ENCODE data around the gene TPCN1. TPM values are rescaled to one million over a fixed set of nuclear protein-coding genes. Genes with fewer than 3 reads are reported as not detected.

TPCN1 gene
- total RNA-seq, 2 experiments from 2014 or later = 47.3 to 49.2 TPM

DNA sequence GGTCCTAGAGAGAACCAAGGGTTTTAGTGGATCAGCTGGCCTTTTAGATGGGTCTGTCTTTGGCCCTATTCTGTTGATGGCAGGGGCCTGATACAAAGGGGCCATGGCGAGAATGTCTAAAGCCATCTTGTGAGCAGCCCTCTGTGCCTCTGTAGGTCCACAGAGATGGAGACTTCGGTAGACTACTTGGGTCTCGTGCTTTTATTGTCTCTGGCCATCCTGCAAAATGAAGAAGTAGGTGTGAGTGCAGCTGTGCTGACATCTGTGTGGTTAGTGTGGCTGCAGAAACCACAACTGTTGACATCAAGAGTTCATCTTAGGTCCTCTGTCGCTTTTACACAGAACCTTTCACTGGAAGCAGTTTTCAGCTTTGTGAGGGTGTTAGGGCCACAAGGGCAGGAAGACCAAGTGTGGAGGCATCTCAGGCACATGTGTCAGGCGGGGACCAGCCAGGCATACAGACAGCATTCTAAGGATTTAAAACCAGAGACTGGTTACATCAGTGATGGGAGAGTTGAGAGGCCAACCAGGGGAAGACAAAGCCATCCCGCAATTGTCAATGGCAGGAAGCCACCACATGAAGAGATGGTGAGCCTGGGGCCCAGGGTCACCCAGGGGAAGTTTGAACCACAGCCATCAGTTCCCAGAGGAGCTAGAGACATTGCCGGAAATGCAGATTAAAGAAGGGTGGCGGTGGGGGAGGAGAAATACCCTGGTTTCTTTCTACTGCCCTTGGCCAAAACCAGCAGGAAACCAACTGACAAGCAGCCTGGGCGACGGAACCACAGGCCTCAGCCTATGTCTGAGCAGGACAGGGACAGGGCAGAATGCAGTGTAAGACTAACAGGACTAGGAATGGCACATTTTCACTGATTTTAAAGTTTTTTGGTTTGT is 13.0 kb upstream of the TPCN1 start:
- peak overlapping the region; percentile 95 for H3K27ac Mint-ChIP-seq
- DNase-seq = peak; percentile 89
- H3K4me3 Mint-ChIP-seq = peak overlapping the region; percentile 34
- CTCF ChIA-PET = interaction anchor here (0.6 to 1.7 kb wide), 9 partner anchors 11 to 105 kb away, joined by 3 to 5 read pairs (median 4); partner anchors contain the start of genes DDX54, RITA1 and TPCN1
- intact Hi-C loops (cut with micrococcal nuclease) = loop anchor here (1.0 to 2.0 kb wide), 5 partner anchors 13 to 754 kb away; partner anchors contain the start of gene TPCN1
- peaks cover 2% of the 10 kb centered on the region for H3K36me3 Mint-ChIP-seq (ENCODE audit: low read depth)
- H3K27me3 Mint-ChIP-seq (ENCODE audit: low read depth) = no peaks in the 10 kb centered on the region
- no peaks in the 10 kb centered on the region for H3K9me3 Mint-ChIP-seq
- H3K4me1 Mint-ChIP-seq (ENCODE audit: low read depth) = peaks cover 41% of the 10 kb centered on the region

GRCh38 chr12:113211160-113211559 is 10.1 kb upstream of the TPCN1 start:
- intact Hi-C loops (cut with micrococcal nuclease) = no loop called here
- Mint-ChIP-seq H3K27ac (peak overlapping the region; percentile 12), H3K36me3 (ENCODE audit: low read depth) (peaks cover 2% of the 10 kb centered on the region), H3K4me1 (ENCODE audit: low read depth) (peaks cover 51% of the 10 kb centered on the region), H3K9me3 (no peaks in the 10 kb centered on the region), H3K27me3 (ENCODE audit: low read depth) (no peaks in the 10 kb centered on the region), H3K4me3 (no peak overlapping the region)
- DNase-seq = no peak
- CTCF ChIA-PET = interaction anchor here (0.7 to 1.4 kb wide), 2 partner anchors 14 to 41 kb away, joined by 3 read pairs; no protein-coding TSS in a partner anchor

- peak; percentile 40 for DNase-seq
- no peaks in the 10 kb centered on the region for H3K36me3 Mint-ChIP-seq (ENCODE audit: low read depth)
- peaks cover 38% of the 10 kb centered on the region for H3K4me1 Mint-ChIP-seq (ENCODE audit: low read depth)
- H3K27ac Mint-ChIP-seq = no peak overlapping the region
- no peak overlapping the region for H3K4me3 Mint-ChIP-seq
- no peaks in the 10 kb centered on the region for H3K27me3 Mint-ChIP-seq (ENCODE audit: low read depth)
- no peaks in the 10 kb centered on the region for H3K9me3 Mint-ChIP-seq
- intact Hi-C loops (cut with micrococcal nuclease) = no loop called here
- CTCF ChIA-PET = no interaction called here
Measured at GRCh38 chr12:113214895-113215400, 6.3 kb upstream of the TPCN1 start.

- no peak overlapping the region for H3K27ac Mint-ChIP-seq
- no peak overlapping the region for H3K4me3 Mint-ChIP-seq
- CTCF ChIA-PET = no interaction called here
- no peaks in the 10 kb centered on the region for H3K36me3 Mint-ChIP-seq (ENCODE audit: low read depth)
- no peak for DNase-seq
- no peaks in the 10 kb centered on the region for H3K27me3 Mint-ChIP-seq (ENCODE audit: low read depth)
- peaks cover 37% of the 10 kb centered on the region for H3K4me1 Mint-ChIP-seq (ENCODE audit: low read depth)
- intact Hi-C loops (cut with micrococcal nuclease) = no loop called here
- H3K9me3 Mint-ChIP-seq = no peaks in the 10 kb centered on the region
Measured at GRCh38 chr12:113216027-113216426, 5.2 kb upstream of the TPCN1 start.

DNA sequence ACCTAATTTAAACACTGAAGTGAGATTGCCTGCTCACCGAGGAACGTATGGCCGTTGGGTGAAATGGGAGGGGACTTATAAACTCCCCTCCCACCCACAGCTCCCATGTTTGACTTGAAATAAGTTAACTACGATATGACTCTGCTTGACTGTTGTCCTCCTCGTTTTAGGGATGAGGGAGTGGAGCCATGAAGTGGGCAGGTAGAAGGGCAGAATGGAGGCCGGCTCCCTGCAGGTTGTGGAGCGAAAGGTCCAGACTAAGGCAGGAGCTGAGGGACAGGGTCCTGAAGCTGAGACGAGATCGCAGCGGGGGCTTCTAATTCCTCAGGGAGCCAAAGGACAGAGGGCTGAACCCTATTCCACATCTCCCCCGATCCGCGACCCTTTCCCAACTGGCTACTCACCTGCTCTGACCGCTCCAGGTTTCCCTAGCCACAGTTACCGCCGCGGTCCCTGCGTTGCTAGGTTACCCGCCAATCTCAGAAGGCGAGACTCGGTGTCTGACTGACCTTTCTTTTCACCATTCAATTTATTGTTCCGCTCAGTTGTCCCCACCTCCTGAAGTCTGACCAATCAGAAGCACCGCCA is 577 bp upstream of the TPCN1 start:
- H3K27ac Mint-ChIP-seq = no peak overlapping the region

GRCh38 chr12:113221997-113222729 is 899 bp downstream of the TPCN1 start:
- H3K36me3 Mint-ChIP-seq (ENCODE audit: low read depth) = peaks cover 6% of the 10 kb centered on the region
- no peaks in the 10 kb centered on the region for H3K9me3 Mint-ChIP-seq
- DNase-seq = no peak
- peak overlapping the region; percentile 96 for H3K4me3 Mint-ChIP-seq
- peak overlapping the region; percentile 92 for H3K27ac Mint-ChIP-seq
- intact Hi-C loops (cut with micrococcal nuclease) = loop anchor here (1.0 to 5.0 kb wide), 8 partner anchors 8 to 740 kb away; partner anchors contain the start of genes DDX54, OAS2, PLBD2 and RITA1
- CTCF ChIA-PET = interaction anchor here (1.0 to 1.7 kb wide), 8 partner anchors 8 to 47 kb away, joined by 3 to 13 read pairs (median 4); partner anchors contain the start of genes DDX54 and RITA1
- no peaks in the 10 kb centered on the region for H3K27me3 Mint-ChIP-seq (ENCODE audit: low read depth)
- H3K4me1 Mint-ChIP-seq (ENCODE audit: low read depth) = peaks cover 37% of the 10 kb centered on the region

More for the DNA sequence above, 577 bp upstream of the TPCN1 start:
- no peaks in the 10 kb centered on the region for H3K27me3 Mint-ChIP-seq (ENCODE audit: low read depth)
- intact Hi-C loops (cut with micrococcal nuclease) = loop anchor here (1.0 to 5.0 kb wide), 8 partner anchors 10 to 742 kb away; partner anchors contain the start of genes DDX54, OAS2, PLBD2 and RITA1
- no peak for DNase-seq
- CTCF ChIA-PET = interaction anchor here (1.4 to 1.7 kb wide), 2 partner anchors 10 to 11 kb away, joined by 5 read pairs; no protein-coding TSS in a partner anchor
- H3K4me3 Mint-ChIP-seq = peak overlapping the region; percentile 96
- H3K9me3 Mint-ChIP-seq = no peaks in the 10 kb centered on the region
- H3K4me1 Mint-ChIP-seq (ENCODE audit: low read depth) = peaks cover 42% of the 10 kb centered on the region
- peaks cover 5% of the 10 kb centered on the region for H3K36me3 Mint-ChIP-seq (ENCODE audit: low read depth)

- DNase-seq = no peak
- Mint-ChIP-seq H3K4me1 (ENCODE audit: low read depth) (peaks cover 33% of the 10 kb centered on the region), H3K27ac (peak overlapping the region; percentile 92), H3K27me3 (ENCODE audit: low read depth) (no peaks in the 10 kb centered on the region), H3K4me3 (peak overlapping the region; percentile 96), H3K36me3 (ENCODE audit: low read depth) (peaks cover 10% of the 10 kb centered on the region), H3K9me3 (no peaks in the 10 kb centered on the region)
- CTCF ChIA-PET = interaction anchor here (0.8 to 1.7 kb wide), 11 partner anchors 7 to 48 kb away, joined by 3 to 13 read pairs (median 4); partner anchors contain the start of genes DDX54 and RITA1
- intact Hi-C loops (cut with micrococcal nuclease) = loop anchor here (5.0 kb wide), 3 partner anchors 39 to 739 kb away; partner anchors contain the start of gene OAS2
Measured at GRCh38 chr12:113222730-113223531, 1.7 kb downstream of the TPCN1 start.

GRCh38 chr12:113224955-113225354 is 3.7 kb downstream of the TPCN1 start:
- intact Hi-C loops (cut with micrococcal nuclease) = loop anchor here (5.0 kb wide), 3 partner anchors 37 to 737 kb away; partner anchors contain the start of gene OAS2
- Mint-ChIP-seq H3K9me3 (no peaks in the 10 kb centered on the region), H3K27ac (no peak overlapping the region), H3K36me3 (ENCODE audit: low read depth) (peaks cover 25% of the 10 kb centered on the region), H3K27me3 (ENCODE audit: low read depth) (no peaks in the 10 kb centered on the region), H3K4me3 (no peak overlapping the region), H3K4me1 (ENCODE audit: low read depth) (peaks cover 51% of the 10 kb centered on the region)
- no peak for DNase-seq
- CTCF ChIA-PET = interaction anchor here (0.9 to 1.1 kb wide), 2 partner anchors 8 to 15 kb away, joined by 3 read pairs; no protein-coding TSS in a partner anchor

GRCh38 chr12:113226696-113227568 is 5.7 kb downstream of the TPCN1 start:
- H3K27ac Mint-ChIP-seq = no peak overlapping the region
- intact Hi-C loops (cut with micrococcal nuclease) = no loop called here
- peaks cover 62% of the 10 kb centered on the region for H3K4me1 Mint-ChIP-seq (ENCODE audit: low read depth)

DNA sequence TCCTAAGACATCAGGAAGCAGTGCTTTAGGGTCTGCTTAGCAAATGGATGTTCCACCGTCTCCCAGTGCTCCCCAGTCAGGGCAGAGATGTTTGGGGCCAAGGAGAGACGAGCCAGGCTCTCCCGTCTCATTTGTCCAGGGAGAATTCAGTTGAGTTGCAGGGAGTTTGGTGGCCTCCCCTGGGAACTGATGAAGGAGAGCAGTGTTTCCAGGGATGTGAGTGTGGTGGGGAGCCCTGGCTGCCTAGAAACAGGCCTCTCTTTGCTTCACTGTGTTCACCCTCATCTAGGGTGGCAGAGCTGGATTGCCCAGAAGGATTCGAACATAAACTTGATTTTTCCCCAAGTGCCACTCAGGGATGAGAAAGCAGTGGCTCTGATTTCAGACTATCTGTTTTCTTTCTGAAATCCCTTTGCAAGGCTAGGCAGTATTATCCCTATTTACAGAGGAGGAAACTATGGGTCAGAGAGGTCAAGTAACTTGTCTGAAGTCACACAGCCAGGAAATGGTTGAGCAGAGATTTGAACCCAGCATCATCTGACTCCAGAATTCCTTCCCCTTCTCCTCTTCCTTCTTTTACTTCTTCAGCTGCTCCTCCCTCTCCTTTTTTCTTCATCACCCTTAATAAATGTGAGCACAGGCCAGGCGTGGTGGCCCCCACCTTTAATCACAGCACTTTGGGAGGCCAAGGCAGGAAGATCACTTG is 6.6 kb downstream of the TPCN1 start:
- H3K36me3 Mint-ChIP-seq (ENCODE audit: low read depth) = peaks cover 47% of the 10 kb centered on the region
- no peaks in the 10 kb centered on the region for H3K9me3 Mint-ChIP-seq
- CTCF ChIA-PET = no interaction called here
- no peak for DNase-seq
- intact Hi-C loops (cut with micrococcal nuclease) = no loop called here
- no peak overlapping the region for H3K4me3 Mint-ChIP-seq
- H3K4me1 Mint-ChIP-seq (ENCODE audit: low read depth) = peaks cover 63% of the 10 kb centered on the region
- H3K27ac Mint-ChIP-seq = peak overlapping the region; percentile 73
- H3K27me3 Mint-ChIP-seq (ENCODE audit: low read depth) = no peaks in the 10 kb centered on the region

More at GRCh38 chr12:113226696-113227568, 5.7 kb downstream of the TPCN1 start:
- H3K4me3 Mint-ChIP-seq = no peak overlapping the region
- DNase-seq = no peak
- H3K9me3 Mint-ChIP-seq = no peaks in the 10 kb centered on the region
- no peaks in the 10 kb centered on the region for H3K27me3 Mint-ChIP-seq (ENCODE audit: low read depth)
- H3K36me3 Mint-ChIP-seq (ENCODE audit: low read depth) = peaks cover 41% of the 10 kb centered on the region
- CTCF ChIA-PET = no interaction called here
